Tibial nerve (tissue), 4 donors: ENCODE data around the gene CCNG1.

Experiments used
- EP300 ChIP-seq, 2 donors: sonication (generic); formaldehyde crosslinking; IDR thresholded peaks; one replicate each; pipeline ENCODE4 v1.6.1; 2017; ENCODE audit warnings: antibody characterized with exemption in 2 of 2, mild to moderate bottlenecking in 1 of 2
- TF ChIP-seq, protein P1 (sequence below), 5 experiments: fragments of 200-600 bp in 3 of 5; fragments of 450-650 bp in 2 of 5; sonication (generic) in 3 of 5; IDR thresholded peaks; one replicate each; pipeline ENCODE4 v1.5.1; 2016 to 2019; ENCODE audit warnings: antibody characterized with exemption in 5 of 5, mild to moderate bottlenecking in 3 of 5, moderate library complexity in 2 of 5

DNA sequence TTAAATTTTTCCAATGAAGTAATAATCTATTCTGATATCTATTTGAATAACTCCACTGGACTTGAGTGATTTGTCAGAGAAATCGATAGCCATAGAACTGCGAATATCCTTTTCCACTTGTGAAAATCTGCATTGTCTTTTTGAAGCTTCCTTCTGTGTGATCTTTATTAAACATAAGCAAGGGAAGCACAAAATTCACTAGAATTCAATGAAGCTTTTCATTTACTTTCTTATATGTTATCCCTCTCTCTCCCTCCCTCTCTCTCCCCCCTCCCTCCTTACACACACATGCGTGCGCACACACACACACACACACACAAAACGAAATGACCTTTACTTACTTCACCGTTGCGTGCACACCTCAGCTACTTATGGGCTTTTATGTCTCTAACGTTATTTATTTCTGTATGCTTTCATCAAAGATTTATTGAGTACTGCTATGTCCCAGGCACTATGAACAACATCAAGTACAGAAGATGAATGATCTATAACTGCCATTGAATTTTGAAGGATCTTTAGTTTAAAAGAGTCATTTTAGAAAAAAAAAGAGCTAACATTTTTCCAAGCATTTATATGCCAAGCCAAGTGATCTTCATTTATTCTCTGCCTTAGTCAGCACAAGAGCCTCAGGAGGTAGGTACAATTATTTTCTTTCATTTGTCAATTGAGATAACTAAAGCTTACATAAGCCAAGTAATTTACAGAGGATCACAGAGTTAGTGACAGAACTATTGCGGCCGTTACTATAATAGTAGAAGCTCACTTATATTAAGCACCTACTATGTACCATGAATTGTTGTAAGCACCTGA is 32.8 kb upstream of the CCNG1 start:
- TF ChIP-seq, protein P1, sequence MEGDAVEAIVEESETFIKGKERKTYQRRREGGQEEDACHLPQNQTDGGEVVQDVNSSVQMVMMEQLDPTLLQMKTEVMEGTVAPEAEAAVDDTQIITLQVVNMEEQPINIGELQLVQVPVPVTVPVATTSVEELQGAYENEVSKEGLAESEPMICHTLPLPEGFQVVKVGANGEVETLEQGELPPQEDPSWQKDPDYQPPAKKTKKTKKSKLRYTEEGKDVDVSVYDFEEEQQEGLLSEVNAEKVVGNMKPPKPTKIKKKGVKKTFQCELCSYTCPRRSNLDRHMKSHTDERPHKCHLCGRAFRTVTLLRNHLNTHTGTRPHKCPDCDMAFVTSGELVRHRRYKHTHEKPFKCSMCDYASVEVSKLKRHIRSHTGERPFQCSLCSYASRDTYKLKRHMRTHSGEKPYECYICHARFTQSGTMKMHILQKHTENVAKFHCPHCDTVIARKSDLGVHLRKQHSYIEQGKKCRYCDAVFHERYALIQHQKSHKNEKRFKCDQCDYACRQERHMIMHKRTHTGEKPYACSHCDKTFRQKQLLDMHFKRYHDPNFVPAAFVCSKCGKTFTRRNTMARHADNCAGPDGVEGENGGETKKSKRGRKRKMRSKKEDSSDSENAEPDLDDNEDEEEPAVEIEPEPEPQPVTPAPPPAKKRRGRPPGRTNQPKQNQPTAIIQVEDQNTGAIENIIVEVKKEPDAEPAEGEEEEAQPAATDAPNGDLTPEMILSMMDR (IDR thresholded peaks at IDR 0.05) = no peak
- no peak for TF ChIP-seq EP300 (IDR thresholded peaks at IDR 0.05)
